T-cell (primary cell): ENCODE measurements around the gene OR2AG1. TPM values are rescaled to one million over a fixed set of nuclear protein-coding genes. Genes with fewer than 3 reads are reported as not detected.

Experiments used
- ATAC-seq, 4 experiments: fragments of 200-7000 bp in 3 of 4; fragments of 150-1000 bp in 1 of 4; cut with Tn5 transposase; replicated peaks in 1 of 4; 1 replicate in 3 of 4; 2 replicates in 1 of 4; pipeline ENCODE4 v1.10.0; 2021; ENCODE audit warnings: moderate library complexity in 3 of 4, mild to moderate bottlenecking in 2 of 4, moderate number of reproducible peaks in 1 of 4
- CTCF ChIA-PET, 2 donors: fragments of 300-600 bp; sonication (Branson Sonifier 250); formaldehyde crosslinking; loops; one replicate each; lab custom pipeline; 2022; ENCODE audit warnings: antibody characterized with exemption in 2 of 2; lab: Charles Lee
- POLR2A ChIA-PET, 2 donors: fragments of 300-600 bp; sonication (Branson Sonifier 250); formaldehyde crosslinking; loops; one replicate each; lab custom pipeline; 2022; ENCODE audit warnings: antibody characterized with exemption in 2 of 2; lab: Charles Lee
- DNase-seq, 35 experiments: peaks; one replicate each; pipeline versions ENCODE4 v3.0.0 to v3.0.0-alpha.2; 2013 to 2023
- H3K27ac ChIP-seq: one replicate; pipeline ENCODE4 v1.5.1; 2013; ENCODE audit warnings: low read length
- H3K27me3 ChIP-seq, 2 experiments: replicated peaks in 1 of 2; 1 replicate in 1 of 2; 2 replicates in 1 of 2; pipeline versions ENCODE4 v1.6.1 to v1.7.0; 2013; ENCODE audit warnings: low read length in 1 of 2, mixed read lengths in 1 of 2; ENCODE audit not compliant: control insufficient read depth in 2 of 2, insufficient read depth in 2 of 2; ENCODE audit errors: extremely low read depth in 1 of 2
- H3K36me3 ChIP-seq, 2 donors: 1 replicate in 1 of 2; 2 replicates in 1 of 2; pipeline versions ENCODE4 v1.6.1 to v1.7.0; 2013; ENCODE audit warnings: low read length in 1 of 2; ENCODE audit not compliant: control insufficient read depth in 2 of 2, insufficient read depth in 1 of 2; ENCODE audit errors: extremely low read depth in 1 of 2
- H3K4me1 ChIP-seq, 2 experiments: 1 replicate in 1 of 2; 2 replicates in 1 of 2; pipeline versions ENCODE4 v1.6.1 to v1.7.0; 2013; ENCODE audit warnings: low read length in 2 of 2, mixed read lengths in 1 of 2; ENCODE audit not compliant: insufficient read depth in 2 of 2, control insufficient read depth in 1 of 2; ENCODE audit errors: extremely low read depth in 1 of 2
- H3K4me3 ChIP-seq, 2 donors: 1 replicate in 1 of 2; 2 replicates in 1 of 2; pipeline versions ENCODE4 v1.5.1 to v1.7.0; 2013; ENCODE audit warnings: mild to moderate bottlenecking in 2 of 2, low read length in 1 of 2, moderate library complexity in 1 of 2; ENCODE audit not compliant: control insufficient read depth in 1 of 2; ENCODE audit errors: extremely low read depth in 1 of 2
- H3K9me3 ChIP-seq: 2 replicates; pipeline ENCODE4 v1.7.0; 2013
- H3K27ac Mint-ChIP-seq, 2 donors: one replicate each; pipeline ENCODE4 v1.8.0; 2020 to 2021; ENCODE audit warnings: mild to moderate bottlenecking in 2 of 2, mixed read lengths in 2 of 2
- H3K27me3 Mint-ChIP-seq, 2 donors: one replicate each; pipeline ENCODE4 v1.8.0; 2021 to 2022; ENCODE audit warnings: mixed read lengths in 2 of 2
- H3K36me3 Mint-ChIP-seq: one replicate; pipeline ENCODE4 v1.8.0; 2021; ENCODE audit warnings: mixed read lengths
- H3K4me1 Mint-ChIP-seq, 3 donors: one replicate each; pipeline ENCODE4 v1.8.0; 2020 to 2022; ENCODE audit warnings: mixed read lengths in 3 of 3, mild to moderate bottlenecking in 1 of 3
- H3K4me3 Mint-ChIP-seq, 3 donors: one replicate each; pipeline ENCODE4 v1.8.0; 2020 to 2022; ENCODE audit warnings: mild to moderate bottlenecking in 3 of 3, mixed read lengths in 3 of 3, moderate library complexity in 3 of 3
- H3K9me3 Mint-ChIP-seq, 3 donors: one replicate each; pipeline ENCODE4 v1.8.0; 2020 to 2022; ENCODE audit warnings: mixed read lengths in 3 of 3
- WGBS: methylation state at CpG from one replicate; pipeline ENCODE4 v1.1.5; 2013; ENCODE audit warnings: missing lambda C conversion rate; ENCODE audit not compliant: insufficient coverage; 5-methylcytosine and 5-hydroxymethylcytosine counted together
- total RNA-seq, 35 experiments: library from RNA in 6 of 35; stranded (reverse) in 6 of 35; fragments of 120-200 nt in 1 of 35; gene quantifications; one replicate each; pipeline versions ENCODE4 v1.2.1 to v1.2.4 and lab custom pipeline; 2013 to 2026

The OR2AG1 gene, protein sequence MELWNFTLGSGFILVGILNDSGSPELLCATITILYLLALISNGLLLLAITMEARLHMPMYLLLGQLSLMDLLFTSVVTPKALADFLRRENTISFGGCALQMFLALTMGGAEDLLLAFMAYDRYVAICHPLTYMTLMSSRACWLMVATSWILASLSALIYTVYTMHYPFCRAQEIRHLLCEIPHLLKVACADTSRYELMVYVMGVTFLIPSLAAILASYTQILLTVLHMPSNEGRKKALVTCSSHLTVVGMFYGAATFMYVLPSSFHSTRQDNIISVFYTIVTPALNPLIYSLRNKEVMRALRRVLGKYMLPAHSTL
- total RNA-seq, result not detected
- total RNA-seq (2013), result not detected
- 0 to 0.07 (median 0) reads per million in 29 experiments for total RNA-seq (lab: John Stamatoyannopoulos, UW)

DNA sequence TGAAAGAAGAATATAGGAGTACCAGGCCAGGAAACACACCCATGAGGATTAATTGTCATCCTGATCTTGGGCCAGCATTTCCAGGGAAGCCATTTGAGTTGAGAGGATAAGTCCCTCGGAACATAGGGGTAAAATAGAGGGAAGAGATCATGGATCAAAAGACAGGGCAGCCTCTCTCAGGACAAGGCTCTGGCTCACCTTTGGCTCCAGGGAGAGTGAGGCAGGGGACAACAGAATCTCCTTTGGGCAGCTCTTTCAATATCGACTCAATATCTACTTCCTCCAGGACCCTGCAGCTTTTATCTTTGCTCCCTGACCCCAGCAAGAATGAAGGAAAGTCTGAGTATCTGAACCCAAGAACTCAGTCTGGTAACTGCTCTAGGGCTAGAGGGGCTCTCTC, at the start of gene OR2AG1:
Gene OR2AG1 (plus strand): TSS at position 301 of the 400 bp plus-strand sequence. CDS start 2,018 bp downstream, outside the sequence.
- no peak within 1 kb of the TSS for H3K4me3 ChIP-seq
- H3K9me3 ChIP-seq, result no peaks in the 10 kb centered on the region
- H3K27ac ChIP-seq, result no peak within 1 kb of the TSS
- H3K27me3 Mint-ChIP-seq, result peaks cover 3 to 17% of the 10 kb centered on the region in 2 donors
- peaks cover 0 to 5% of the 10 kb centered on the region in 2 experiments for H3K27me3 ChIP-seq
- no peak within 1 kb of the TSS for H3K4me3 Mint-ChIP-seq
- WGBS, result 100% methylated on average over 1 of the region's 2 CpGs
- CTCF ChIA-PET, result interaction anchor here in 1 of 2 donors (0.6 kb wide), 1 partner anchor 320 kb away, joined by 3 read pairs; no protein-coding TSS in a partner anchor
- no peak within 1 kb of the TSS for H3K27ac Mint-ChIP-seq
- DNase-seq (no peak), ATAC-seq (no peak)
- H3K36me3 Mint-ChIP-seq, result no peaks in the 10 kb centered on the region
- POLR2A ChIA-PET, result interaction anchor here in 1 of 2 donors (0.5 kb wide), 1 partner anchor 630 kb away, joined by 3 read pairs; no protein-coding TSS in a partner anchor
- no peaks in the 10 kb centered on the region for H3K4me1 Mint-ChIP-seq
- H3K4me1 ChIP-seq, result no peaks in the 10 kb centered on the region
- no peaks in the 10 kb centered on the region for H3K9me3 Mint-ChIP-seq
- no peaks in the 10 kb centered on the region for H3K36me3 ChIP-seq

DNA sequence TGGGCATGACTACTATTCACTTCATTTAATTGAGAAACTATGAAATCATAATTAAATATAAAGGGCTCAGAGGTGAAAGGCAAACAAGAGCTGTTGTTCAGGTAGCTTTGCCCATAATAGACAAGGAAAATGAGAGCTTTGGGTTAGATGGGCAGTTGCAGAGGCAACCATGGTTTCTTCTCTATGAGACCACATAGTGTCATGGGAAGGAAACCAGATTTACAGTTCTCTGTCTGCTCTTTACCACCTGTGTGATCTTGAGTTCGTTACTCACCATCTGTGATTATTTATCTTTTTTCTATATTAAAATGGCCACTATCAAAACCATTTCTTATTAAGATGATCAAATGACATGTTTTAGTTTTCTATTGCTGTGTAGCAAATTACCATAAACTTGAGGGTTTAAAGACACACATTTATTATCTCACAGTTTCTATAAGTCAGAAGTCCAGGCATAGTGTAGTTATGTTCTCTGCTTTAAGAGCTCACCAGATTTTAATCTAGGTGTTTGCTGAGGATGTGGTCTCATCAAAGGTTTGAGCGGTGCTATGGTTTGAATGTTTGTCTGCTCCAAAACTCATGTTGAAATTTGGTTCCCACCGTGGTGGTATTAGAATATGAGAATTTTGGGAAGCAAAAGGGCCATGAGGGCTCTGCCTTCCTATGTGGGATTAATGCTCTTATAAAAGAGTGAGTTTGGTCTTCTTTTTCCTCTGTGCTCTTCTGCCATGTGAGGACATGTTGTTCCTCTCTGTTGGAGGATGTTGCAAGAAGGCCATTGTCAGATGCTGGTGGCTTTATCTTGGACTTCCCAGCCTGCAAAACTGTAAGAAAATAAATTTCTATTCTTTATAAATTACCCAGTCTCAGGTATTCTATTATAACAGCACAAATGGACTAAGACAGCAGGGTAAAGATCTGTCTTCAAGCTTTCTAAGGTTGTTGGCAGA, 49.2 kb upstream of the OR2AG1 start:
- Histone ChIP-seq H3K9me3 (no peaks in the 10 kb centered on the region), H3K27ac (peak overlapping the region; percentile 68), H3K4me1 (peaks cover 41 to 52% of the 10 kb centered on the region in 2 experiments), H3K4me3 (no peak overlapping the region), H3K27me3 (no peaks in the 10 kb centered on the region), H3K36me3 (peaks cover 1 to 22% of the 10 kb centered on the region in 2 donors)
- ChIA-PET CTCF (interaction anchor here (0.6 to 11.2 kb wide), 7 partner anchors 14 to 129 kb away, joined by 3 to 201 read pairs (median 4); no protein-coding TSS in a partner anchor), POLR2A (interaction anchor here (0.6 to 1.0 kb wide), 3 partner anchors 11 to 25 kb away, joined by 3 to 4 read pairs (median 3); no protein-coding TSS in a partner anchor)
- peak in 14 of 35 experiments; percentile 6 to 62 (median 20) for DNase-seq
- H3K36me3 Mint-ChIP-seq, result peaks cover 37% of the 10 kb centered on the region
- WGBS, result 0% methylated on average over 1 of the region's 3 CpGs
- H3K4me1 Mint-ChIP-seq, result peaks cover 90 to 96% (median 94%) of the 10 kb centered on the region in 3 donors
- H3K27me3 Mint-ChIP-seq, result no peaks in the 10 kb centered on the region
- H3K4me3 Mint-ChIP-seq, result peak overlapping the region; percentile 27 to 57 (median 34)
- peak overlapping the region; percentile 93 to 94 for H3K27ac Mint-ChIP-seq
- no peaks in the 10 kb centered on the region for H3K9me3 Mint-ChIP-seq
- ATAC-seq, result peak; percentile 83 to 90 (median 86)

DNA sequence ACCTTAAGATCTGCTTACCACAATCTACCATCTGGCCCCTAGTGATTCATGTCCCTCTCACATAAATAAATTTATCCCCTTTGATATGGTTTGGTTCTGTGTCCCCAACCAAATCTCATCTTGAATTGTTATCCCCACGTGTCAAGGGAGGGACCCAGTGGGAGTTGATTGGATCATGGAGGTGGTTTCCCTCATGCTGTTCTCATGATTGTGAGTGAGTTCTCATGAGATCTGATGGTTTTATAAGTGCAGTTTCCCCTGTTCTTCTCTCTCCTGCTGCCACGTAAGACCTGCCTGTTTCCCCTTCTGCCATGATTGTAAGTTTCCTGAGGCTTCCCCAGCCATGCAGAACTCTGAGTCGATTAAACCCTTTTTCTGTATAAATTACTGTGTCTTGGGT, 48.2 kb upstream of the OR2AG1 start:
- ChIA-PET POLR2A (interaction anchor here (0.6 to 0.9 kb wide), 2 partner anchors 11 to 14 kb away, joined by 3 read pairs; no protein-coding TSS in a partner anchor), CTCF (interaction anchor here (0.9 to 11.2 kb wide), 5 partner anchors 11 to 29 kb away, joined by 3 to 201 read pairs (median 108); no protein-coding TSS in a partner anchor)
- H3K27ac ChIP-seq, result peak overlapping the region; percentile 68
- peaks cover 41 to 59% of the 10 kb centered on the region in 2 experiments for H3K4me1 ChIP-seq
- H3K4me3 Mint-ChIP-seq, result peak overlapping the region in 2 of 3 donors; percentile 27 to 57
- H3K9me3 ChIP-seq, result no peaks in the 10 kb centered on the region
- peaks cover 0 to 22% of the 10 kb centered on the region in 2 donors for H3K36me3 ChIP-seq
- peaks cover 91 to 94% (median 92%) of the 10 kb centered on the region in 3 donors for H3K4me1 Mint-ChIP-seq
- DNase-seq, result no peak
- H3K9me3 Mint-ChIP-seq, result no peaks in the 10 kb centered on the region
- H3K27me3 Mint-ChIP-seq, result no peaks in the 10 kb centered on the region
- ATAC-seq, result no peak
- H3K36me3 Mint-ChIP-seq, result peaks cover 32% of the 10 kb centered on the region
- no peaks in the 10 kb centered on the region for H3K27me3 ChIP-seq
- H3K4me3 ChIP-seq, result no peak overlapping the region
- peak overlapping the region; percentile 93 to 94 for H3K27ac Mint-ChIP-seq
- WGBS, result no CpG with 5 or more reads among the region's 3 CpGs

DNA sequence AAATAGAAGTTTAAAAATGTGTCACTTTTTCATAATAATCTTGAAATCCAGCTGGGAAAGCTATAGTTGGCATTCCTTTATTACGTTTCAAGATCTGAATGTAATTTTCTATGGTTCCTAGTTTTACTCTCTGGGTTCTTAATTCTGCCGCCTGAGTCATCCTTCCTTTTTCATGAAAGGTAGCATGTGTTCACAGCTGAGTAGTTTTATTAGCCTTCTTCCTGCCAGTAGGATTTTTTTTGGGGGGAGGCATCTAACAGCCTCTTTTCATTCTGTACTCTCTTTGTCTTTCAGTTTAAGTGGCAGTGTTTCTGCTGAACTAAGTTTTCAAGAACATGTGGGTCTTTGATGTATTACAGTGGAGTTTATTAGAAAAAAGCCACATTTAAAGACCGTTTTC, 47.5 kb upstream of the OR2AG1 start:
- ATAC-seq (peak in 3 of 4 experiments; percentile 35 to 48 (median 47)), DNase-seq (peak in 1 of 35 experiments; percentile 40)
- H3K9me3 ChIP-seq, result no peaks in the 10 kb centered on the region
- H3K4me1 ChIP-seq, result peaks cover 44 to 62% of the 10 kb centered on the region in 2 experiments
- Mint-ChIP-seq H3K9me3 (no peaks in the 10 kb centered on the region), H3K27me3 (no peaks in the 10 kb centered on the region), H3K4me3 (peak overlapping the region; percentile 0 to 27 (median 6)), H3K4me1 (peaks cover 92 to 94% (median 92%) of the 10 kb centered on the region in 3 donors), H3K36me3 (peaks cover 35% of the 10 kb centered on the region), H3K27ac (peak overlapping the region; percentile 93 to 94)
- ChIA-PET CTCF (interaction anchor here (0.8 to 11.2 kb wide), 6 partner anchors 11 to 29 kb away, joined by 3 to 201 read pairs (median 56); no protein-coding TSS in a partner anchor), POLR2A (interaction anchor here in 1 of 2 donors (0.6 kb wide), 1 partner anchor 13 kb away, joined by 3 read pairs; no protein-coding TSS in a partner anchor)
- H3K36me3 ChIP-seq, result peaks cover 0 to 26% of the 10 kb centered on the region in 2 donors
- no peaks in the 10 kb centered on the region for H3K27me3 ChIP-seq
- no CpG with 5 or more reads among the region's 3 CpGs for WGBS
- H3K4me3 ChIP-seq, result no peak overlapping the region
- peak overlapping the region; percentile 68 for H3K27ac ChIP-seq

DNA sequence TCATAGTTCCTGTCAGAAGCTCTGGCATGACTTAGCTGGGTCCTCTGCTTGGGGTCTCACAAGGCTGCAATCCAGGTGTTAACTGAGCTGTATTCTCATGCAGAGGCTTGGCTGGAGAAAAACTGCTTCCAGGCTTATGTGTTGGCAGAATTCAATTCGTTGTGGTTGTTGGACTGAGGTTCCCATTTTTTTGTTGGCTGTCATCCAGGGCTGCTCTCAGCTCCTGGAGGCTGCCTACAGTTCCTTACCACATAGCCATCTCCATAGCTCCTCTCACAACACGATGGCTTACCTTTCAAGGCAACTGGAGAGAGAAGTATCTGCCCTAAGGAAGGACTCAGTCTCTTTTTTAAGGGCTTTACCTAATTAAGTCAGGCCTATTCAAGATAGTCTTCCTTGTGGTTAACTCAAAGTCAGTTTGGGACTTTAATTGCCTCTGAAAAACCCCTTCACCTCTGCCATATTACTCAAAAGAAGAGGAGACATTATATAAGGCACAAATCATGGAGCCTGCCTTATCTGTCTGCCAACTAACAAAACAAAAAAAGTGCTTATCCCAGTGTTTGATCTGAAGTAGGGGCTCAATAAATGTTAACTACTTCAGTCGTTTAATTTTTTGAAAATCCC, 46.2 kb upstream of the OR2AG1 start:
- peak overlapping the region; percentile 68 for H3K27ac ChIP-seq
- no peaks in the 10 kb centered on the region for H3K27me3 ChIP-seq
- no peak overlapping the region for H3K4me3 ChIP-seq
- H3K36me3 ChIP-seq, result peaks cover 0 to 26% of the 10 kb centered on the region in 2 donors
- peaks cover 48 to 70% of the 10 kb centered on the region in 2 experiments for H3K4me1 ChIP-seq
- no peak for DNase-seq
- H3K9me3 ChIP-seq, result no peaks in the 10 kb centered on the region
- Mint-ChIP-seq H3K27me3 (no peaks in the 10 kb centered on the region), H3K9me3 (no peaks in the 10 kb centered on the region), H3K4me1 (peaks cover 89 to 90% (median 90%) of the 10 kb centered on the region in 3 donors), H3K36me3 (peaks cover 36% of the 10 kb centered on the region), H3K27ac (peak overlapping the region; percentile 93 to 94), H3K4me3 (peak overlapping the region; percentile 4 to 50 (median 17))
- ChIA-PET CTCF (interaction anchor here (0.7 to 11.2 kb wide), 10 partner anchors 8 to 351 kb away, joined by 3 to 201 read pairs (median 6); no protein-coding TSS in a partner anchor), POLR2A (interaction anchor here in 1 of 2 donors (0.5 kb wide), 1 partner anchor 52 kb away, joined by 3 read pairs; no protein-coding TSS in a partner anchor)
- no CpG with 5 or more reads among the region's 3 CpGs for WGBS
- ATAC-seq, result no peak
